ENCODE results near the gene FMO1.

FMO1 gene

DNA sequence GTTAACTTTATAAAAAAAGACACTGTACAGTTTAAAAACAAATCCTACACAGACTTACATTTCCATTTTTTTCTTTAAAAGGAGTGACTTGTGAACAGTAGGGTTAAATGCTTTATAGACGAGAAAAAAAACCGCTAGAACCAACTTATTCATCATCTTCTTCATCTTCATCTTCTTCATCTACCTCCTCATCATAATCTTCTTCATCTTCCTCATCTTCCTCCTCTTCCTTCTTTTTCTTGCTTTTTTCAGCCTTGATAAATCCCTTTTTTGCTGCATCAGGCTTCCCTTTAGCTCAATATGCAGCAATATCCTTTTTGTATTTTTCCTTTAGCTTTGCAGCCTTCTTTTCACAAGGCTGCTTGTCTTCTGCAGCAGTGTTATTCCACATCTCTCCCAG, 22.5 kb downstream of the FMO1 start:
- H3K9me3 ChIP-seq, result no peaks in the 10 kb centered on the region
- DNase-seq, result no peak
- H3K4me3 ChIP-seq, result no peak overlapping the region
- no peak overlapping the region for H3K27ac ChIP-seq
- H3K36me3 ChIP-seq, result no peaks in the 10 kb centered on the region
- intact Hi-C loops (cut with DNase I; ENCODE audit: low total_unique reads), result no loop called here
- TF ChIP-seq, protein P1, sequence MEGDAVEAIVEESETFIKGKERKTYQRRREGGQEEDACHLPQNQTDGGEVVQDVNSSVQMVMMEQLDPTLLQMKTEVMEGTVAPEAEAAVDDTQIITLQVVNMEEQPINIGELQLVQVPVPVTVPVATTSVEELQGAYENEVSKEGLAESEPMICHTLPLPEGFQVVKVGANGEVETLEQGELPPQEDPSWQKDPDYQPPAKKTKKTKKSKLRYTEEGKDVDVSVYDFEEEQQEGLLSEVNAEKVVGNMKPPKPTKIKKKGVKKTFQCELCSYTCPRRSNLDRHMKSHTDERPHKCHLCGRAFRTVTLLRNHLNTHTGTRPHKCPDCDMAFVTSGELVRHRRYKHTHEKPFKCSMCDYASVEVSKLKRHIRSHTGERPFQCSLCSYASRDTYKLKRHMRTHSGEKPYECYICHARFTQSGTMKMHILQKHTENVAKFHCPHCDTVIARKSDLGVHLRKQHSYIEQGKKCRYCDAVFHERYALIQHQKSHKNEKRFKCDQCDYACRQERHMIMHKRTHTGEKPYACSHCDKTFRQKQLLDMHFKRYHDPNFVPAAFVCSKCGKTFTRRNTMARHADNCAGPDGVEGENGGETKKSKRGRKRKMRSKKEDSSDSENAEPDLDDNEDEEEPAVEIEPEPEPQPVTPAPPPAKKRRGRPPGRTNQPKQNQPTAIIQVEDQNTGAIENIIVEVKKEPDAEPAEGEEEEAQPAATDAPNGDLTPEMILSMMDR (IDR thresholded peaks at IDR 0.05), result no peak
- H3K4me1 ChIP-seq, result no peaks in the 10 kb centered on the region
- no peaks in the 10 kb centered on the region for H3K27me3 ChIP-seq

DNA sequence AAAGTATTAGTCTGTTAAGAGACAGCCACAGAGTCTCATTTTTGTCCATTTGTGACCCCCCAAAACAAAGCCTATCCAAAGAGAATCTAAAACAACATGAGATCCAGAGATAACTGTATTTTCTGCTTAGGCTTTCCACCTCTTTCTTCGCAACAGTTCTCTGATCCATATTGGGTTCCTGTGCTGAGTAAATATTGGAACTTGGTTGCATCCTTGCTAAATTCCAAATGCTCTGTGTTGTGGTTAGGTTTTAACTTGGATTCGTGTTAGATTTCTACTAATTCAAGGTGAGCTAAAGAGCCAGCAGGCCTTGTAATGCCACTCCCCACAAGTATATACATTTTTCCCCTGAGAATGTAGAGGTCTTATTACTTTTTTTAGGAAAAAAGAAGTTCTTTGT, 29.2 kb downstream of the FMO1 start:
- no peaks in the 10 kb centered on the region for H3K9me3 ChIP-seq
- no peaks in the 10 kb centered on the region for H3K27me3 ChIP-seq
- H3K4me1 ChIP-seq, result no peaks in the 10 kb centered on the region
- H3K36me3 ChIP-seq, result no peaks in the 10 kb centered on the region
- no peak for DNase-seq
- no peak overlapping the region for H3K27ac ChIP-seq
- no peak overlapping the region for H3K4me3 ChIP-seq
- TF ChIP-seq, protein P1 (IDR thresholded peaks at IDR 0.05), result no peak
- intact Hi-C loops (cut with DNase I; ENCODE audit: low total_unique reads), result no loop called here

DNA sequence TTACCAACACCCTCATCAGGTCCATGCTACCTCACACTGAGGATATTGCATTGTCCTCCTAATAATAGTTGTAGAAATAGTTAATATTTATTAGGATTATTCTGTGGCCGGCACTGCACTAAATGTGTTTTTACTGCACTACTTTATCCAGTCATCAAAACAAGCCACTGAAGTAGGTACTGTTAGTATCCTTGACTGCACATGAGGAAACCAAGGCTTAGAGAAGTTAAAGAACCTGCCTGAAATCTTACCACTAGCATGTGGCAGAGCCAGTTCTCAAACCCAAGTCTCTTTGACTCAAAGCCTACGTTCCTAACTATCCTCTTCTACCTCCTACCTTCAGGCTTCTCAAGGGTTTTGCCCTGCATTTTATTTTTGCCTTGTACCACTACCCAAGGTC, 30.9 kb downstream of the FMO1 start:
- DNase-seq, result no peak
- Histone ChIP-seq H3K9me3 (no peaks in the 10 kb centered on the region), H3K27me3 (no peaks in the 10 kb centered on the region), H3K4me1 (no peaks in the 10 kb centered on the region), H3K36me3 (no peaks in the 10 kb centered on the region), H3K27ac (no peak overlapping the region), H3K4me3 (no peak overlapping the region)
- TF ChIP-seq, protein P1 (IDR thresholded peaks at IDR 0.05), result no peak
- intact Hi-C loops (cut with DNase I; ENCODE audit: low total_unique reads), result no loop called here

DNA sequence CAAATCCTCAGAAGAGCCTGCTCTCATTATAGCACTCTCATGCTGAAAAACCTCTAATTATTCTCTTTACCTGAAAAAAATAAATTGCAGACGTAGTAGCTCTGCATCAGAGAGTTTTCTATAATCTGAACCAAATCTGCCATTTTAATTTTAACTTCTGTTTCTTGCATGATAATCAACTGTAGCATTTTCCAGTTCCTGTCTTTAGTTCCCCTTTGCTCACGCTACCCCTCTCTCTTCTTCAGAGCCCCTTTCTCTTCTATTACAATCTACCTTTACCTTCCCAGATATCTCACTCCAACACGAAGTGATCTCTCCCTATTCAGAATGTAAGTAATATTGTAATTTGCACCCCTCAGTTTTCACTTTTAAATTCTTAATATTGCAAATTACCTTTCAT, 31.4 kb downstream of the FMO1 start:
- intact Hi-C loops (cut with DNase I; ENCODE audit: low total_unique reads), result no loop called here
- DNase-seq, result no peak
- Histone ChIP-seq H3K4me3 (no peak overlapping the region), H3K27me3 (no peaks in the 10 kb centered on the region), H3K4me1 (no peaks in the 10 kb centered on the region), H3K36me3 (no peaks in the 10 kb centered on the region), H3K9me3 (no peaks in the 10 kb centered on the region), H3K27ac (no peak overlapping the region)
- TF ChIP-seq, protein P1 (IDR thresholded peaks at IDR 0.05), result no peak

DNA sequence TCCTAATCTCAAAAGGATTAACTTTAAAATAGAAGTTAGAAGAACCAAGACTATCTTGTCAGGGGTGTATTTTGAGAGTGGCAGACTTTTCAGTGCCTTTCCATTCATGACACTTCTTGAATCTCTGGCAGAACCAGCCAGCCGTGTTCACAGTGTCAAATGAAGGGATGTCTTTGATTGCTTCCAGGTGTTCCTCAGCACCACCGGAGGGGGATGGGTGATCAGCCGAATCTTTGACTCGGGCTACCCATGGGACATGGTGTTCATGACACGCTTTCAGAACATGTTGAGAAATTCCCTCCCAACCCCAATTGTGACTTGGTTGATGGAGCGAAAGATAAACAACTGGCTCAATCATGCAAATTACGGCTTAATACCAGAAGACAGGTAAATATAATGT, 32.3 kb downstream of the FMO1 start:
- Histone ChIP-seq H3K4me3 (no peak overlapping the region), H3K4me1 (no peaks in the 10 kb centered on the region), H3K36me3 (no peaks in the 10 kb centered on the region), H3K27me3 (no peaks in the 10 kb centered on the region), H3K9me3 (no peaks in the 10 kb centered on the region), H3K27ac (no peak overlapping the region)
- TF ChIP-seq, protein P1 (IDR thresholded peaks at IDR 0.05), result no peak
- no peak for DNase-seq
- intact Hi-C loops (cut with DNase I; ENCODE audit: low total_unique reads), result no loop called here

DNA sequence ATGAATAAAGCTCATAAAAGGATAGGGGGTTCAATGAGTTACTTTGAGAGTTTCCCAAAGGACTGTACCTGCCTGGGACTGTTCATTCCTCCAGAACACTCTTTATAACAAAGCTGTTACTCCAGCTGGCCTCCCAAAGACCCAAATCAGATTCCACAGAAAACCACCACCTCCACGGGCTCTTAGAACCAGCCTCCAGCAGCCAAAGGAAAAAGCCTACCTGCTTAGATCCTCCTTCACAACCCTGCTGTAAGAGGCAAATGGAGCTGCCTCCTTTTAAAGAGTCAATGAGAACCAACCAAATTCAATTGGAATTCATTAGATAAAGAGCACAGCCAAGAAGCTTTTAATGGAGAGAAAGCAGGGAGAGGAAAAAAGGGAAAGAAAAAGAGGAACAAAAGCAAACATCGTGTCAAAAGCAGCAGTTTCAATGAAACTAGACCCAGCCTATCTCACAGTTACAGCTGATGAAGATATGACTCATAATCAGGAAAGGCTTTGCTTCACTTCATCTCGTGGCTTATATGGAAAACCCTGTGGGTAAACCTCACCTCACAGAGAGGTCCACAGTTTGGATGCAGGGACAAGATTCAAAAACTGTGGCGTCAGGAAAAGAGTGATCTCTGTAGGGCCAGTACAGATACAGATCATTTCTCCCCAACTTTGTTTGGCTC, 37.9 kb downstream of the FMO1 start:
- TF ChIP-seq, protein P1 (IDR thresholded peaks at IDR 0.05), result no peak
- no peak overlapping the region for H3K27ac ChIP-seq

More for the DNA sequence above, 37.9 kb downstream of the FMO1 start:
- no peaks in the 10 kb centered on the region for H3K36me3 ChIP-seq
- H3K4me1 ChIP-seq, result no peaks in the 10 kb centered on the region
- H3K4me3 ChIP-seq, result no peak overlapping the region
- intact Hi-C loops (cut with DNase I; ENCODE audit: low total_unique reads), result no loop called here
- DNase-seq, result no peak
- H3K9me3 ChIP-seq, result no peaks in the 10 kb centered on the region
- no peaks in the 10 kb centered on the region for H3K27me3 ChIP-seq
